Embryonic facial prominence (tissue), 1 donor: ENCODE measurements around the gene HSPB1.
"Not testable (repeated sequence)": the region's sequence is repeated elsewhere in the genome, so short reads cannot be mapped to it uniquely, and the experiment has no call there.

ENCODE experiments used
- DNase-seq: peaks from one replicate; pipeline ENCODE4 v3.0.0-alpha.2; 2016; ENCODE audit errors: extremely low spot score

HSPB1 gene

GRCh38 chr7:76333511-76334101, 31.1 kb downstream of the HSPB1 start:
- DNase-seq = no peak

- DNase-seq = no peak
Measured at GRCh38 chr7:76334320-76334967, 32.0 kb downstream of the HSPB1 start.

GRCh38 chr7:76335417-76335816, 32.9 kb downstream of the HSPB1 start:
- DNase-seq = not testable (repeated sequence)

GRCh38 chr7:76336094-76336493, 33.6 kb downstream of the HSPB1 start:
- no peak for DNase-seq

- no peak for DNase-seq
Measured at GRCh38 chr7:76337147-76337546, 34.7 kb downstream of the HSPB1 start.

- DNase-seq = no peak
Measured at GRCh38 chr7:76338298-76339084, 36.0 kb downstream of the HSPB1 start.

GRCh38 chr7:76340617-76341131, 38.2 kb downstream of the HSPB1 start:
- no peak for DNase-seq

- no peak for DNase-seq
Measured at GRCh38 chr7:76342222-76342621, 39.7 kb downstream of the HSPB1 start.

GRCh38 chr7:76343294-76343930, 40.9 kb downstream of the HSPB1 start:
- DNase-seq = no peak

- no peak for DNase-seq
Measured at GRCh38 chr7:76343931-76344321, 41.5 kb downstream of the HSPB1 start.

- DNase-seq = no peak
Measured at GRCh38 chr7:76346097-76346496, 43.6 kb downstream of the HSPB1 start.

- DNase-seq = no peak
Measured at GRCh38 chr7:76346778-76347177, 44.3 kb downstream of the HSPB1 start.

GRCh38 chr7:76347710-76348109, 45.2 kb downstream of the HSPB1 start:
- no peak for DNase-seq

GRCh38 chr7:76349313-76349885, 46.9 kb downstream of the HSPB1 start:
- DNase-seq = no peak

- no peak for DNase-seq
Measured at GRCh38 chr7:76351372-76351771, 48.9 kb downstream of the HSPB1 start.

- DNase-seq = no peak
Measured at GRCh38 chr7:76352193-76352592, 49.7 kb downstream of the HSPB1 start.

- DNase-seq = no peak
Measured at GRCh38 chr7:76353744-76354143, 51.3 kb downstream of the HSPB1 start.
